HepG2 (cell line): ENCODE data around the gene BCAN. TPM values are rescaled to one million over a fixed set of nuclear protein-coding genes. Genes with fewer than 3 reads are reported as not detected.
A peak's percentile ranks its signal among the peaks of the same experiment; 100 is the strongest.

ENCODE experiments used
- ASH2L ChIP-seq: fragments of 300-600, 200-600 bp; sonication (generic); IDR thresholded peaks from 2 replicates; pipeline ENCODE4 v1.7.0; 2017; ENCODE audit warnings: low read depth, mild to moderate bottlenecking, moderate library complexity, mixed read lengths, low read length; ENCODE audit not compliant: insufficient read length
- NPAS2 ChIP-seq: sonication (generic); formaldehyde crosslinking; IDR thresholded peaks from 2 replicates; pipeline ENCODE4 v1.8.0; 2022; ENCODE audit warnings: mild to moderate bottlenecking, missing genetic modification reagents, borderline replicate concordance
- TGIF2 ChIP-seq: IDR thresholded peaks from 2 replicates; pipeline ENCODE4 v1.6.1; 2016; ENCODE audit warnings: control low read depth, missing compliant biosample characterization
- ZBTB34 ChIP-seq: sonication (generic); formaldehyde crosslinking; IDR thresholded peaks from 2 replicates; pipeline ENCODE4 v1.8.0; 2022; ENCODE audit warnings: mild to moderate bottlenecking, missing genetic modification reagents
- ZC3H13 ChIP-seq: sonication (generic); formaldehyde crosslinking; IDR thresholded peaks from 2 replicates; pipeline ENCODE4 v1.8.1; 2023; ENCODE audit warnings: mild to moderate bottlenecking, missing genetic modification reagents, moderate library complexity
- ZFY ChIP-seq: sonication (generic); formaldehyde crosslinking; IDR thresholded peaks from 2 replicates; pipeline ENCODE4 v1.4.0; 2020; ENCODE audit warnings: missing genetic modification reagents
- ZNF253 ChIP-seq: sonication (generic); formaldehyde crosslinking; IDR thresholded peaks from 2 replicates; pipeline ENCODE4 v1.8.0; 2022; ENCODE audit warnings: mild to moderate bottlenecking, missing genetic modification reagents, borderline replicate concordance
- ZNF3 ChIP-seq: IDR thresholded peaks from 2 replicates; pipeline ENCODE4 v1.7.0; 2017; ENCODE audit warnings: inconsistent platforms
- ZNF333 ChIP-seq: sonication (generic); formaldehyde crosslinking; IDR thresholded peaks from 2 replicates; pipeline ENCODE4 v1.4.0; 2020; ENCODE audit warnings: mild to moderate bottlenecking, missing genetic modification reagents, borderline replicate concordance
- ZNF512B ChIP-seq: sonication (generic); formaldehyde crosslinking; IDR thresholded peaks from 2 replicates; pipeline ENCODE4 v1.5.1; 2020; ENCODE audit warnings: missing genetic modification reagents, mild to moderate bottlenecking, borderline replicate concordance
- ZNF616 ChIP-seq: sonication (generic); formaldehyde crosslinking; IDR thresholded peaks from 2 replicates; pipeline ENCODE4 v1.5.0; 2020; ENCODE audit warnings: low read depth, mild to moderate bottlenecking, missing genetic modification reagents
- ZNF687 ChIP-seq: sonication (generic); formaldehyde crosslinking; IDR thresholded peaks from 2 replicates; pipeline ENCODE4 v1.5.1; 2020; ENCODE audit warnings: mild to moderate bottlenecking, missing genetic modification reagents, moderate library complexity
- ZNF770 ChIP-seq: sonication (generic); formaldehyde crosslinking; IDR thresholded peaks from 2 replicates; pipeline ENCODE4 v1.5.0; 2020; ENCODE audit warnings: mild to moderate bottlenecking, missing genetic modification reagents
- ZUFSP ChIP-seq: sonication (generic); formaldehyde crosslinking; IDR thresholded peaks from 2 replicates; pipeline ENCODE4 v1.9.0; 2021; ENCODE audit warnings: missing genetic modification reagents, mild to moderate bottlenecking, borderline replicate concordance
- polyA plus RNA-seq, 8 experiments: library from polyadenylated mRNA; depleted of rRNA in 3 of 8; stranded (reverse) in 7 of 8; unstranded in 1 of 8; fragments of >200 nt; fragmentation: Illumina TruSeq in 4 of 8; extraction: Trizol in 4 of 8; gene quantifications; 2 replicates each; pipeline versions ENCODE4 v1.2.1 to v1.2.3, GENCODE V29; 2011 to 2016; ENCODE audit warnings: low read depth in 4 of 8, missing spikeins in 1 of 8, mixed read lengths in 1 of 8; ENCODE audit not compliant: insufficient read depth in 1 of 8
- total RNA-seq, 5 experiments: library from RNA; depleted of rRNA; stranded (reverse); fragments of >200 nt; fragmentation: Illumina TruSeq; extraction: Trizol; gene quantifications; 2 replicates each; pipeline ENCODE4 v1.2.3, GENCODE V29; 2016; ENCODE audit warnings: low read depth in 1 of 5

BCAN gene
- total and polyA plus RNA-seq, 2 of the 13 experiments (the other 11 are each of a cell fraction or from before 2014, with no cell fraction given): not detected

- no peak for TF ChIP-seq ZUFSP
- no peak for TF ChIP-seq ZNF770
- no peak for TF ChIP-seq ZBTB34 (CRISPR knock-in tag)
- no peak for TF ChIP-seq ASH2L
- no peak for TF ChIP-seq ZNF3
- TF ChIP-seq ZNF333 (CRISPR knock-in tag): no peak
- no peak for TF ChIP-seq NPAS2 (CRISPR knock-in tag)
- no peak for TF ChIP-seq ZC3H13 (CRISPR knock-in tag)
- TF ChIP-seq ZNF512B (CRISPR knock-in tag): no peak
- peak; percentile 44; the same call in 1 of the 2 replicates for TF ChIP-seq ZNF687 (CRISPR knock-in tag)
- no peak for TF ChIP-seq ZFY (CRISPR knock-in tag)
- no peak for TF ChIP-seq TGIF2 (CRISPR knock-in tag)
- no peak for TF ChIP-seq ZNF616 (CRISPR knock-in tag)
- TF ChIP-seq ZNF253 (CRISPR knock-in tag): 0 out of 2 replicates have a peak, but pooled peaks have one; percentile 27
Observed at GRCh38 chr1:156656806-156657740, 15.2 kb downstream of the BCAN start (continued).
